Right lobe of liver (tissue), 6 donors: ENCODE results near the gene CAMTA1. TPM values are rescaled to one million over a fixed set of nuclear protein-coding genes. Genes with fewer than 3 reads are reported as not detected.

Experiments used
- ATAC-seq, 4 donors: fragments of 200-7000 bp; cut with Tn5 transposase; one replicate each; pipeline ENCODE4 v1.9.1; 2020; ENCODE audit warnings: mild to moderate bottlenecking in 4 of 4, moderate library complexity in 4 of 4
- DNase-seq, 3 donors: peaks; one replicate each; pipeline ENCODE4 v3.0.0-alpha.2; 2020
- H3K27ac ChIP-seq, 3 donors: fragments of 200-600 bp; one replicate each; pipeline ENCODE4 v1.8.0; 2022
- H3K27me3 ChIP-seq, 2 donors: fragments of 200-600 bp; one replicate each; pipeline ENCODE4 v1.8.0; 2022
- H3K36me3 ChIP-seq, 4 donors: fragments of 200-600 bp; sonication (generic) in 1 of 4; one replicate each; pipeline versions ENCODE4 v1.5.1 to v1.8.0; 2017 to 2022; ENCODE audit warnings: control low read depth in 1 of 4
- H3K4me1 ChIP-seq, 4 donors: fragments of 200-600 bp; sonication (generic) in 1 of 4; one replicate each; pipeline versions ENCODE4 v1.5.1 to v1.8.0; 2017 to 2022; ENCODE audit warnings: control low read depth in 1 of 4
- H3K4me3 ChIP-seq, 3 donors: fragments of 200-600 bp; one replicate each; pipeline ENCODE4 v1.8.0; 2022
- H3K9me3 ChIP-seq, 4 donors: fragments of 200-600 bp; sonication (generic) in 1 of 4; one replicate each; pipeline versions ENCODE4 v1.5.1 to v1.8.0; 2017 to 2022; ENCODE audit warnings: control low read depth in 1 of 4
- CTCF ChIP-seq, 4 donors: fragments of 200-600 bp in 3 of 4; fragments of 450-650 bp in 1 of 4; IDR thresholded peaks; one replicate each; pipeline versions ENCODE4 v1.5.1 to v1.8.0; 2016 to 2022; ENCODE audit warnings: antibody characterized with exemption in 4 of 4, mild to moderate bottlenecking in 2 of 4
- POLR2A ChIP-seq: fragments of 450-650 bp; IDR thresholded peaks from one replicate; pipeline ENCODE4 v1.6.1; 2017; ENCODE audit warnings: antibody characterized with exemption, mild to moderate bottlenecking
- WGBS: methylation state at CpG from one replicate; pipeline ENCODE4 v1.1.6; 2018; ENCODE audit warnings: low coverage, low lambda C conversion rate; ENCODE audit not compliant: insufficient coverage; ENCODE audit errors: missing lambda C conversion rate; 5-methylcytosine and 5-hydroxymethylcytosine counted together
- intact Hi-C, 2 donors: fragments of 100-400 bp; cut with DNase I; formaldehyde crosslinking; loops; one replicate each; pipeline versions ENCODE4 v1.11.2 to v1.14.1; 2022
- total RNA-seq, 6 experiments: library from RNA; depleted of rRNA in 2 of 6; stranded (reverse); fragments of >200 nt in 2 of 6; fragmentation: NEBNext Ultra II Directional in 3 of 6; extraction: Animal tissue kit (Norgen Biotek cat#: 25700) in 3 of 6; gene quantifications; one replicate each; pipeline versions ENCODE4 v1.1.0 to v1.2.4, GENCODE V29; 2016 to 2023
- donor health status: DM: no; HTN: yes; CAD: no.
- donor health status: DM: no; HTN: no; CAD: no.
- donor health status: DM: no; HTN: no; CAD: no.
- donor health status: DM: no; HTN: yes; CAD: no.
- donor health status: DM: no; HTN: yes; CAD: no.

CAMTA1 gene
- total RNA-seq, 6 experiments from 2014 or later: 32.3 to 49.4 (median 37.2) TPM

DNA sequence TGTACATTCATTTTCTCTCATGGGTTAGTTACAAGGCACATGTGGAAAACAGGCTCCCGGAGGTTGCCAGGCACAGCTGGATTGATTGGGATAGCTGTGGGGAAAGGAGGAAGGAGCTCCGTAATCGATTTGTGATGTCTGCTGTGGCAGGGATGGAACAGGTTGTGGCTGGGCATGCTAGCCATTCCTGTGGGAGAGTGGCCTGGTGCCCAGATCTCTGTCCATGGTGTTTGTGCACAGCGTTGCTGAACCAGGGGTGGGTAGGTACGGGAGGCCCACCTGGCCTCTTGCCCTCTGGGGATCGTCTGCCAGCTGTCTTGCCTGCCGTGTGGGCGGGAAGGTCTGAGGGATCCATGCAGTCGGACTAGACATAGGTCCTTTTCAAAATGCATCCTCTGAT is 683.0 kb downstream of the CAMTA1 start:
- Histone ChIP-seq H3K27ac (no peak overlapping the region), H3K27me3 (no peaks in the 10 kb centered on the region), H3K4me1 (no peaks in the 10 kb centered on the region), H3K9me3 (no peaks in the 10 kb centered on the region), H3K4me3 (no peak overlapping the region), H3K36me3 (no peaks in the 10 kb centered on the region)
- WGBS: 76% methylated on average over 5 of the region's 9 CpGs
- ATAC-seq (no peak), DNase-seq (no peak)
- TF ChIP-seq CTCF (IDR thresholded peaks at IDR 0.05): no peak
- TF ChIP-seq POLR2A: no peak
- intact Hi-C loops: no loop called here

DNA sequence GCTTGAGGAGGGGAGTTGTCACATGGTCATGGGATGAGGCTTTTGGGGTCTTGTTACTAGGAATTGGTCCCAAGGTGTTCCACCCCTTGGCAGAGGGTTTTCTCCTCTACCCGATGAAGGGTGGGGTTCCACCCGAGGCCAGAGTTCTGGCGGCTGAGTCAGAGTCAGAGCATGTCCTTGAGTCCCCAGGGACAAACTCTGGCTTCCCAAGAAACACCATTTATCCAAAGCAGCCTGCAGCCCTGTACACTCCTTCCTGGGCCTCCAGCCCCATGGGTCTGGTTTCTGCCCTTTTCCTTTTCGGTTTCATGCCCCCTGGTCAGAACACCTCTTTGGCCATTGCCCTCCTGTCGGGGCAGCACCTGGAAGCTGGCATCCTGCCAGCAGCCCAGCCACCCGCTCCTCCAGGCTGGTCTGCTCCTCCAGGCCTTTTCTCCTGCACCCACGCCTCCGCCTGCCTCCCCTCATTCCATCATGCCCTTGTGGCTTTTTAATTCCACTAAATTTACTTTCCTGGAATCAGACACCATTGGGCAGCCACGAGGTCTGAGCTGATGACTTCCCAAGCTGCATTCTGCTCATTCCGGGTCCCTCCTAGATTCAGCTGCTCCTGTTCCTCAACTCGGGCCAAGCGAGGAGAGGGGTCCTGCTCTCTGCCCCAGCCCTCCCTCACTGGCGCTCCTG is 684.1 kb downstream of the CAMTA1 start:
- DNase-seq (no peak), ATAC-seq (no peak)
- Histone ChIP-seq H3K9me3 (no peaks in the 10 kb centered on the region), H3K4me1 (no peaks in the 10 kb centered on the region), H3K4me3 (no peak overlapping the region), H3K27me3 (no peaks in the 10 kb centered on the region), H3K27ac (no peak overlapping the region), H3K36me3 (no peaks in the 10 kb centered on the region)
- intact Hi-C loops: no loop called here
- TF ChIP-seq CTCF (IDR thresholded peaks at IDR 0.05) (no peak), POLR2A (no peak)
- 73% methylated on average over 11 of the region's 13 CpGs for WGBS

GRCh38 chr1:7470904-7471638 is 685.8 kb downstream of the CAMTA1 start:
- Histone ChIP-seq H3K9me3 (no peaks in the 10 kb centered on the region), H3K36me3 (no peaks in the 10 kb centered on the region), H3K4me3 (no peak overlapping the region), H3K27me3 (no peaks in the 10 kb centered on the region), H3K4me1 (no peaks in the 10 kb centered on the region), H3K27ac (no peak overlapping the region)
- intact Hi-C loops: no loop called here
- no peak for TF ChIP-seq POLR2A
- no peak for TF ChIP-seq CTCF (IDR thresholded peaks at IDR 0.05)
- peak in 2 of 4 donors; percentile 33 to 60 for ATAC-seq
- no CpG with 5 or more reads among the region's 12 CpGs for WGBS
- DNase-seq: no peak

DNA sequence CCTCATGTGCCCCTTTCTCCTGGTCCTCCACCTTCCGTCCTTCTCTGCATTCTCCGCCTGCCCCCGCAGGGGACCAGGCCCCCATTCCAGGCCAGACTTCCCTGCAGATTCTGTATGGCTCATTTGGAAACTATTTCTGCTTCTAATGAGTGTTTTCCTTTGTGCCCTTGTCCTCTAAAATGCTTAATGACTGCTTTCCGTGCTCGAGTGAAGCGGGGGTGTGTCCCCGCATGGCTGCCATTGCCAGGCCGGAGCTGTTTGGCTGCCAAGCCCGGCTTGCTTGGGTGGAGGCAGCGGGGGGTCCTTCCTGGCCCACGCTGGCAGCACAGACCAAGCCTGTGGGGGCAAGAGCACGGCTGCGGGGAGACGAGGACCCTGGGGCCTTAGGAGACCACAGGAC is 686.6 kb downstream of the CAMTA1 start:
- H3K27me3 ChIP-seq: no peaks in the 10 kb centered on the region
- intact Hi-C loops: no loop called here
- DNase-seq (no peak), ATAC-seq (no peak)
- H3K36me3 ChIP-seq: no peaks in the 10 kb centered on the region
- no peaks in the 10 kb centered on the region for H3K9me3 ChIP-seq
- no peak for TF ChIP-seq POLR2A
- TF ChIP-seq CTCF (IDR thresholded peaks at IDR 0.05): no peak
- WGBS: 74% methylated on average over 7 of the region's 14 CpGs
- no peak overlapping the region for H3K27ac ChIP-seq
- no peaks in the 10 kb centered on the region for H3K4me1 ChIP-seq
- no peak overlapping the region for H3K4me3 ChIP-seq
